HG02623 (cell line): Measurements from ENCODE around the gene STK16.
"Not testable (repeated sequence)": the region's sequence is repeated elsewhere in the genome, so short reads cannot be mapped to it uniquely, and the experiment has no call there.

Experiments used
- ATAC-seq: cut with Tn5 transposase; IDR thresholded peaks from one replicate; pipeline ENCODE4 v1.9.1; 2021; ENCODE audit warnings: moderate library complexity; ENCODE audit not compliant: unreplicated experiment

The STK16 gene

DNA sequence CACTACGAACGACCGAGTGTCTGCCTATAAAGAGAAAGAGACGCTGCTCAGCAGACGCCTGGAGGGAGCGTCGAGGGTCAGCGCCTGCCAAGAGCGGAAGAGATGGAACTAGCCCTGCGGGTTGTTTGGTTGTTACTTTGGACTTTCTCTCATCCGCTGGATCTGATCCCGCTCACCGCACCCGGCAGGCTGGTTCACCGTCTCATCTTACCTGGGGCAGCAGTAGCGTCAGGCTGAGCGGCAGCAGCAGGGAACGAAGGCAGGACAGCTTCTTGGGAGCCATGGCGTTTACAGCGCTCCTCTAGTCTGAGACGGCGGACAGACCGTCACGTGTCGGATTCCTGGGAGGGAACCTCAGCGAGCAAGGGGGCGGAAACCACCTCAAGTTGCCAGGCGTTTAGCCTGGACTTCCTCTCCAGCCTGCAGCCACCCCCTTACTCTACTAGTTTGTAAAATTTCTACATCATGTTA is 2.0 kb upstream of the STK16 start:
- no peak for ATAC-seq

DNA sequence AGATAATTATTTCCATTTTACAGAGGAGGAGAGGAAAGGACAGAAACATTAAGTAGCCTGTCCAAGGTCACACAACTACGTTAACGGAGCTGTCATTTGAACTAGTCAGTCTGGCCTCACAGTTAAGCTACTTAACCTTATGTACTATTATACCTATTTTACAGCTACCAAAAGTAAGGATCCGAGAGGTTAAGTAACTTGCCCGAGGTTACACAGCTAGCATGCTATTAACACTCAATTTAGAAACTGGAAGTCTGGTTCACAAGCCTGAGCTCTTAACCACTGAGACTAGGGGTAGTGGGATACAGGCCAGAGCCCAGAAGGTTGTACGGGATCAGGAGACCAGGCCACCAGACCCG is 511 bp upstream of the STK16 start:
- ATAC-seq: no peak

GRCh38 chr2:219245899-219246230 is 586 bp downstream of the STK16 start:
- ATAC-seq: no peak

- ATAC-seq: no peak
Measured at GRCh38 chr2:219246559-219246958, 1.3 kb downstream of the STK16 start.

GRCh38 chr2:219247678-219248642 is 2.7 kb downstream of the STK16 start:
- ATAC-seq: no peak

- ATAC-seq: no peak
Measured at GRCh38 chr2:219248845-219249202, 3.5 kb downstream of the STK16 start.

DNA sequence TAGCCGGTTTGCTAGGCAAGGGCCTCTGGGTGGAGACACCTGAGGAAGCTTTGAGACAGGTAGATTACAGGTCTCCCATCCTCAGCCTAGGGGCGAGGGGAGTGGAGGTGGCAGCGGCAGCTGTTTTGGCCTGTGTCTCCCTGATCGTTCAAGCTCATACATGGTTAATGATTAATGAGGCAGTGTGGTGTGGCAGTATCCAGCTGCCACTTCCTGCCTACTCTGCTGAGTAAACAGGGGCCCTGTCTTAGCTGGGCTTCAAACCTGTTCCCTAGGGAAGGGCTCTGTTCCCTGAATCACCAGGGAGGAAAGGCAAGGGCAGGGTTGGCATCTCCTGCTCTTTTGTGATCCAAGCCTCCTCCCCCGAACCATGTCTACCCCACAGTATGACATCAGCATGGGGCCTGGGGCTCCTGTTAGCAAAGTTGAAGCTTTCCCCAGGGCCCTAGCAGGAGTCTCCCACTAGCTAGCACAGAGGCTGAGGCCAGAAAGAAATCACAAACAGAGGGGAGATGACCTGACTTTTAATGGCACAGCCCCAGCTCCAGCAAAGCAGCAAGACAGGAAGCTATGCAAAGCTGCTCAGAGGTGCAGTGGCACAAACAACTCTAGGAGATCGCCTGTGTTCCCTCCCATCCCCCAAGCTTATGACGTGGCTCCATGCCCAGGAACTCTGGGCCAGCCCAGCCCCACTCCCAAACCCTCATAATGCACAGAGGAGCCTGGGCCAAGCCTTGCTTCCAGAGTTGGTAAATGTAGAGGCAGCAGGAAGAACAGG is 4.1 kb downstream of the STK16 start:
- peak; percentile 28 for ATAC-seq

DNA sequence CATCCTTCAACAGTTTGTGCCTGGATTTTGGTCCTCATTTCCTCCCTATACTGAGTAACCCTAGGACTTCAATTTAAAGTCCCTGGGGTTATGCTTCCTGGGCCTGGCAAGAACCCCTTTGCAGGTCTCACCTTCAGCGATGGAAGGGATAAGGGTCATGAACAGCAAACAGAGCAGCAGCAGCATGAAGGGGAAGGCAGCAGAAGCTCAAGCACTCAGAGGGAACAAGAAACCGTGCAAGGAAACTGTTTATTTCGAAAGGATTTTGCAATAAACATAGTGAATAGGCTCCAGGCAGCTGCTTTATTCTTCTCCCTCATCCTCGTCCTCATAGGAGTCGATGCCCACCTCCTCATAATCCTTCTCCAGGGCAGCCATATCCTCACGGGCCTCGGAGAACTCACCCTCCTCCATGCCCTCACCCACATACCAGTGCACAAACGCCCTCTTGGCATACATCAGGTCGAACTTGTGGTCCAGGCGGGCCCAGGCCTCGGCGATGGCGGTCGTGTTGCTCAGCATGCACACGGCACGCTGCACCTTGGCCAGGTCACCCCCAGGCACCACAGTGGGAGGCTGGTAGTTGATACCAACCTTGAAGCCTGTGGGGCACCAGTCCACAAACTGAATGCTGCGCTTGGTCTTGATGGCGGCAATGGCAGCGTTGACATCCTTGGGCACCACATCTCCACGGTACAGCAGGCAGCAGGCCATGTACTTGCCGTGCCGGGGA is 4.9 kb downstream of the STK16 start:
- no peak for ATAC-seq

DNA sequence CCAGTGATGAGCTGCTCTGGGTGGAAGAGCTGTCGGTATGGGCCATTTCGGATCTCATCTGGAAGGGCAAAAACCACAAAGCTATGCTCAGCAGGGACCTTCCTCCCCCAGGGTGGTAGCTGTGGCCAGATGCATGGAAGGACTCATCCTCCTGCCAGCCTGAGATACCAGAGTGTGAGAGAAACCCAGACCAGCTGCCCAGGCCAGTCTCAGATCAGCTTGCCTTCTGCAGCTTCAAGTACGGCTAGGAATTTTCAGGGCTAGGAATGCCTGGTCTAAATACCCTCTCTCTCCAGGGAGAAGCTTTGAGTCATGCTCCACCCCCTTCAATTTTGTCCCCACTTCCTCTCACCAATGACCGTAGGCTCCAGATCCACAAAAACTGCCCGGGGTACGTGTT is 6.4 kb downstream of the STK16 start:
- ATAC-seq: no peak

GRCh38 chr2:219252084-219252483 is 6.8 kb downstream of the STK16 start:
- no peak for ATAC-seq

- ATAC-seq: no peak
Measured at GRCh38 chr2:219252570-219252899, 7.3 kb downstream of the STK16 start.

DNA sequence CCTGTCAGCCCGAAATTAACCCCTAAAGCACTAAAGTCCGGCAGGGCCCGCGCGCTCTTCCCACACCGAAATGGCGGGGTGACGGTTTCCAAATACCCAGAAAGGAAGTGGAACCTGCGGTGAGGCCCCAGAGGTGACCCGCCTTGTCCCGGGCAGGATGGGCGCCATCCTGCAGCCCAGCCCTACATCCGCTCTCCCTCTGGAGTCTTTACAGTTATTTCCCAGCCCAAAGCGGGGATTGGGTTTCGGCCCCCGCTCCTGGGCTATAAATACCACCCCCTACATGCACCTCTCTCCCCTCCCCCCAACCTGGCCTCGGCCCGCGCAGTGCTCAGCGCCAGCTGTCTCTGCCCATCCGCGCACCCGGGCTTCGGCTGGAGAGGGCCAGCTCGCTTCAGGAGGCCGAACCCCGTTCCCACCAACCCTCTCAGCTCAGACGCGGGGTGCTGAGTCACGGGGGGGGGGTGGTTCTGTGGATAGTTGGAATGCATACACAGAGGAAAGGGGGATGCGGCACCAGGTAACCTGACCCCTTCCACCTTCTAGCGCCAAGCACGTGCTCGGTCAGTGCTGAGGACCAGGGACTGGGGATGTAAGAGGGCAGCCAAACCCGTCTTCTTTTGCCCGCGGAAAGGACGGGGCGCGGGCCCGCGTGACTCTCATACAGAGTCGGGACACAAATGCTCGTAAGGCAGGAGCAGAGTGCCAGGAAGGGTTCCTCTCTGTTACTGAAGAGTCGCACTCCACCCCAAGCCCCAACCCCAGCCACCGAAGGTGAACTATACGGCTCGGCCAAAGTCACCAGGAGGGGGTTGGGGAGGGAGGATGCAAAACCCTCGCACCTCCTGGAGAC is 7.8 kb downstream of the STK16 start, which contains the start of gene TUBA4B:
Gene TUBA4B, plus strand, starts transcription at position 344 of the 853 bp plus-strand sequence. Its CDS starts 165 bp downstream, at position 509.
- peak; percentile 2 for ATAC-seq

GRCh38 chr2:219253753-219254589 is 8.7 kb downstream of the STK16 start, which contains the start of gene TUBA4A:
TSS of gene TUBA4A (minus strand) at chr2:219253918. CDS start at chr2:219253858, 60 bp downstream.
- peak; percentile 40 for ATAC-seq

DNA sequence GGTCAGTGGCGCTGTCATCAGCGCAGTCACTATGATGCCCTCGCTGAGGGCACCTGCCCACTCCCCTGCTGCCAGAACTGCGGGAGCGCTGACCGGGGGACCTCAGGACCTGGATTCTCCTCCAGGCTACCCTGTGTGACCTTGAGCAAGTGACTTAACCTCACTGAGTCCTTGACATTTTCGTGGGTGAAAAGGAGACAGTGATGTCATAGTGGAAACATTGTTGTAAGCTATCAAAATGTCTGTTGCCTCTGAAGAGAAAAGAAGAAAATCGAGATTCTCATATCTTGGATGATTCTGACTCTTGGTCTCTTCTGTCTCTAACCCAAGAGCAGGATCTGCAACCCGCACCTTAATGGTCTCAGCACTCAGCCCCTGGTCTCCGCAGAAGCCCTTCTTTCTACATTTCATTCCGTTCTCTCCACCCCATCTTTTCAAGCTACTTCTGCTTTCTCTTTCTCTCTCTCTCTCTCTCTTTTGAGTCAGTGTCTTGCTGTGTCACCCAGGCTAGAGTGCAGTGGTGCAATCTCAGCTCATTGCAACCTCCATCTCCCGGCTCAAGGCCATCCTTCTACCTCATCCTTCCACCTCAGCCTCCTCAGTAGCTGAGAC is 9.4 kb downstream of the STK16 start:
- ATAC-seq: peak; percentile 28

- ATAC-seq: not testable (repeated sequence)
Measured at GRCh38 chr2:219258942-219259341, 13.7 kb downstream of the STK16 start.

DNA sequence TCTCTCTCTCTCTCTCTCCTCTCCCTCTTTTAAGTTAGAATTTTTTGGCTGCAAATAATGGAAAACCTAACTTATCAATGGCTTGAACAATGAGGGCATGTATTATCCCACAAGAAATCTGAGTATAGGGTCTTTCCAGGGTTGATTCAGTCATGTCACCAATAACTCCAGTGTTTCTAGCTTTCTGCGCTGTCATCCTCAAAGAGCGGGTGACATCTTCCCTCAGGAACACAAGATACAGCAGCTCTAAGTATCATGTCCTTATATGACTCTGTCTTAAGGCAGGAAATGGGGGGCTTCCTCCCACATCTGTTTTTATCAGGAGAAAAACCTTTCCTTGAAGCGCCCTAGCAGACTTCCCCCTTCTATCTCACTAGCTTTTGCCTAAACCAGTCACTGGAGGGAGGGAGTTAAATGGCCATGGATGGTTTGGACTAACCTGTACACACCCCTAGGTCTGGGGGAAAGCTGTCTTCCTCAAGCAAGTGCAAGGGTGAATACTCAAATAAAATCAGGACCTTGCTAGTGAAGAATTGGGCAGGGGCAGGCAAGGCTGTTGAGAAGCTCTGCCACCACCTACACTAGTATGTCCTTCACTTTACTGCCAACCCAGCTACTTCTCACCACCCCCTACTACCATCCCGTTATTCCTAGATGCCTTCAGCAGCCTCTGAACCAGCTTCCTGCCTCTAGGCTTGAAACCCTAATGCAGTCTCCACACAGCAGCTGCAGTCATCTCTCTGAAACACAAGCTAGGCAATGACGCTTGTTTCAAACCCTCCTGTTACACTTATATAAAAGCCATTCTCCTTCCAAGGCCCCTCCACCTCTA is 16.0 kb downstream of the STK16 start:
- ATAC-seq: no peak

- ATAC-seq: no peak
Measured at GRCh38 chr2:219266232-219266631, 21.0 kb downstream of the STK16 start.

DNA sequence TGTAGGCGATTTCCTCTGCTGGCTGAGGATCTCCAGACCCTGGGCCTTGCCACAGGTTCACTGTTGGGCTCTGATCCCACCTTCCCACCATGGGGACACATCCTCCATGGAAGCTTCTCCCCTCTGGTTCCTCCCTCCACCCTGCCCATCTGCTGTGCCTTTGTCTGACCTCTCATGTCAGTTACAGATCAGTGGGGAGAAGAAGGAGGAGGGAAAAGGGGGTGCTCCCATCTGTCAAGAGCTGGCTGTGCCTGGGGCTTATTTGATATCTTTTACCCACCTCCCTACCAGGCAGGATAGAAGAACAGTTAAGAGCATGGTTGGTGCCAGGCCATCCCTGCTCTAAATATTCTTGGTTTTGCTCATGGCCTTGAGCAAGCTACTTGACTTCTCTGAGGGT is 21.6 kb downstream of the STK16 start:
- no peak for ATAC-seq
